Naive thymus-derived CD4-positive, alpha-beta T cell (primary cell): ENCODE results near the gene NTRK3. TPM values are rescaled to one million over a fixed set of nuclear protein-coding genes. Genes with fewer than 3 reads are reported as not detected.

ENCODE experiments used
- ATAC-seq: fragments of 150-1000 bp; cut with Tn5 transposase; 2 replicates; pipeline ENCODE4 v1.10.0; 2021; ENCODE audit warnings: mild to moderate bottlenecking, moderate library complexity
- CTCF ChIA-PET: fragments of 350-600 bp; sonication (Branson Sonifier 250); formaldehyde crosslinking; loops from one replicate; lab custom pipeline; 2021; ENCODE audit warnings: antibody characterized with exemption; lab: Charles Lee
- POLR2A ChIA-PET: fragments of 350-600 bp; sonication (Branson Sonifier 250); formaldehyde crosslinking; loops from one replicate; lab custom pipeline; 2021; ENCODE audit warnings: antibody characterized with exemption, inconsistent platforms; lab: Charles Lee
- DNase-seq, 9 donors: peaks; one replicate each; pipeline versions ENCODE4 v3.0.0 to v3.0.0-alpha.2; 2020 to 2022; ENCODE audit warnings: mixed read lengths in 1 of 9
- H3K27ac ChIP-seq: one replicate; pipeline ENCODE4 v1.7.0; 2013; ENCODE audit warnings: mild to moderate bottlenecking, low read depth, low read length, moderate library complexity
- H3K27me3 ChIP-seq, 2 donors: one replicate each; pipeline ENCODE4 v1.7.0; 2013; ENCODE audit warnings: low read length in 2 of 2, mild to moderate bottlenecking in 2 of 2, moderate library complexity in 2 of 2; ENCODE audit not compliant: control insufficient read depth in 2 of 2, insufficient read depth in 2 of 2
- H3K36me3 ChIP-seq, 3 experiments: 1 replicate in 2 of 3; 2 replicates in 1 of 3; pipeline ENCODE4 v1.7.0; 2013; ENCODE audit warnings: low read length in 3 of 3, mild to moderate bottlenecking in 3 of 3, moderate library complexity in 1 of 3; ENCODE audit not compliant: insufficient read depth in 3 of 3, control insufficient read depth in 2 of 3
- H3K4me1 ChIP-seq, 2 donors: one replicate each; pipeline ENCODE4 v1.7.0; 2013; ENCODE audit warnings: low read length in 2 of 2, mild to moderate bottlenecking in 2 of 2, moderate library complexity in 1 of 2; ENCODE audit not compliant: control insufficient read depth in 2 of 2, insufficient read depth in 2 of 2
- H3K4me3 ChIP-seq: 2 replicates; pipeline ENCODE4 v1.7.0; 2013; ENCODE audit warnings: mild to moderate bottlenecking, low read length
- H3K9me3 ChIP-seq, 3 experiments: 1 replicate in 2 of 3; 2 replicates in 1 of 3; pipeline ENCODE4 v1.7.0; 2013; ENCODE audit warnings: low read length in 3 of 3; ENCODE audit not compliant: control insufficient read depth in 2 of 3
- H3K27ac Mint-ChIP-seq, 9 donors: one replicate each; pipeline ENCODE4 v1.8.0; 2020 to 2022; ENCODE audit warnings: mixed read lengths in 9 of 9, mild to moderate bottlenecking in 8 of 9, moderate library complexity in 5 of 9, inconsistent platforms in 2 of 9
- H3K27me3 Mint-ChIP-seq, 5 donors: one replicate each; pipeline ENCODE4 v1.8.0; 2021 to 2022; ENCODE audit warnings: mixed read lengths in 5 of 5, mild to moderate bottlenecking in 1 of 5
- H3K36me3 Mint-ChIP-seq, 5 donors: one replicate each; pipeline ENCODE4 v1.8.0; 2020 to 2022; ENCODE audit warnings: mixed read lengths in 5 of 5, mild to moderate bottlenecking in 3 of 5, inconsistent platforms in 1 of 5
- H3K4me1 Mint-ChIP-seq, 7 donors: one replicate each; pipeline ENCODE4 v1.8.0; 2020 to 2022; ENCODE audit warnings: mixed read lengths in 7 of 7, mild to moderate bottlenecking in 3 of 7, inconsistent platforms in 1 of 7
- H3K4me3 Mint-ChIP-seq, 10 donors: one replicate each; pipeline ENCODE4 v1.8.0; 2020 to 2022; ENCODE audit warnings: mild to moderate bottlenecking in 10 of 10, mixed read lengths in 10 of 10, moderate library complexity in 6 of 10, inconsistent platforms in 2 of 10
- H3K9me3 Mint-ChIP-seq, 11 donors: one replicate each; pipeline ENCODE4 v1.8.0; 2020 to 2022; ENCODE audit warnings: mixed read lengths in 11 of 11, mild to moderate bottlenecking in 4 of 11, inconsistent platforms in 1 of 11, moderate library complexity in 1 of 11
- intact Hi-C, 2 donors: fragments of 100-400 bp; cut with micrococcal nuclease; formaldehyde crosslinking; loops; one replicate each; pipeline ENCODE4 v1.15.1; 2023
- polyA plus RNA-seq, 2 donors: library from polyadenylated mRNA; unstranded; fragments of 300-500 nt; fragmentation: Illumina TruSeq; gene quantifications; one replicate each; pipeline ENCODE4 v1.2.3, GENCODE V29; 2021
- total RNA-seq, 6 experiments: library from RNA in 5 of 6; stranded (reverse) in 5 of 6; gene quantifications; 1 replicate in 5 of 6; 2 replicates in 1 of 6; pipeline ENCODE4 v1.2.3 and lab custom pipeline; 2021 to 2026

NTRK3 gene
- total and polyA plus RNA-seq, 7 experiments from 2014 or later = 0.05 to 0.78 TPM; not detected in 5

GRCh38 chr15:87941606-87942005 is 314.9 kb downstream of the NTRK3 start:
- ChIA-PET POLR2A (no interaction called here), CTCF (no interaction called here)
- Mint-ChIP-seq H3K27ac (no peak overlapping the region), H3K4me1 (peaks cover 0 to 9% (median 4%) of the 10 kb centered on the region in 7 donors), H3K27me3 (peaks cover 3 to 15% (median 6%) of the 10 kb centered on the region in 5 donors), H3K9me3 (peaks cover 0 to 4% (median 0%) of the 10 kb centered on the region in 11 donors), H3K4me3 (no peak overlapping the region), H3K36me3 (no peaks in the 10 kb centered on the region)
- DNase-seq (no peak), ATAC-seq (no peak)
- Histone ChIP-seq H3K4me3 (no peak overlapping the region), H3K27ac (no peak overlapping the region), H3K9me3 (no peaks in the 10 kb centered on the region), H3K27me3 (no peaks in the 10 kb centered on the region), H3K4me1 (peaks cover 0 to 5% of the 10 kb centered on the region in 2 donors), H3K36me3 (no peaks in the 10 kb centered on the region)
- intact Hi-C loops = no loop called here

- peaks cover 3 to 15% (median 8%) of the 10 kb centered on the region in 5 donors for H3K27me3 Mint-ChIP-seq
- ATAC-seq (no peak), DNase-seq (no peak)
- Histone ChIP-seq H3K4me3 (no peak overlapping the region), H3K27me3 (no peaks in the 10 kb centered on the region), H3K9me3 (no peaks in the 10 kb centered on the region), H3K27ac (no peak overlapping the region), H3K4me1 (peaks cover 0 to 5% of the 10 kb centered on the region in 2 donors), H3K36me3 (no peaks in the 10 kb centered on the region)
- no peaks in the 10 kb centered on the region for H3K36me3 Mint-ChIP-seq
- ChIA-PET CTCF (no interaction called here), POLR2A (no interaction called here)
- intact Hi-C loops = no loop called here
- peaks cover 0 to 9% (median 4%) of the 10 kb centered on the region in 7 donors for H3K4me1 Mint-ChIP-seq
- no peak overlapping the region for H3K27ac Mint-ChIP-seq
- H3K4me3 Mint-ChIP-seq = no peak overlapping the region
- peaks cover 0 to 4% (median 0%) of the 10 kb centered on the region in 11 donors for H3K9me3 Mint-ChIP-seq
Measured at GRCh38 chr15:87940768-87941167, 315.8 kb downstream of the NTRK3 start.

- Mint-ChIP-seq H3K36me3 (no peaks in the 10 kb centered on the region), H3K27ac (no peak overlapping the region), H3K9me3 (peaks cover 0 to 4% (median 0%) of the 10 kb centered on the region in 11 donors), H3K27me3 (peaks cover 3 to 15% (median 9%) of the 10 kb centered on the region in 5 donors), H3K4me1 (peaks cover 0 to 9% (median 4%) of the 10 kb centered on the region in 7 donors), H3K4me3 (peak overlapping the region in 1 of 10 donors; percentile 35)
- intact Hi-C loops = no loop called here
- CTCF ChIA-PET = no interaction called here
- POLR2A ChIA-PET = no interaction called here
- DNase-seq (no peak), ATAC-seq (no peak)
- peaks cover 0 to 5% of the 10 kb centered on the region in 2 donors for H3K4me1 ChIP-seq
- H3K27ac ChIP-seq = no peak overlapping the region
- no peaks in the 10 kb centered on the region for H3K9me3 ChIP-seq
- no peak overlapping the region for H3K4me3 ChIP-seq
- H3K36me3 ChIP-seq = no peaks in the 10 kb centered on the region
- H3K27me3 ChIP-seq = no peaks in the 10 kb centered on the region
Measured at GRCh38 chr15:87939848-87940457, 316.6 kb downstream of the NTRK3 start.

GRCh38 chr15:87938031-87938430 is 318.5 kb downstream of the NTRK3 start:
- no peaks in the 10 kb centered on the region for H3K36me3 ChIP-seq
- Mint-ChIP-seq H3K4me3 (no peak overlapping the region), H3K27me3 (peaks cover 3 to 15% (median 10%) of the 10 kb centered on the region in 5 donors), H3K9me3 (peaks cover 0 to 4% (median 0%) of the 10 kb centered on the region in 11 donors), H3K4me1 (peaks cover 0 to 9% (median 4%) of the 10 kb centered on the region in 7 donors), H3K27ac (peak overlapping the region in 1 of 9 donors; percentile 1), H3K36me3 (no peaks in the 10 kb centered on the region)
- ChIA-PET POLR2A (no interaction called here), CTCF (no interaction called here)
- intact Hi-C loops = no loop called here
- H3K27ac ChIP-seq = no peak overlapping the region
- ATAC-seq = no peak
- peaks cover 0 to 5% of the 10 kb centered on the region in 2 donors for H3K4me1 ChIP-seq
- H3K4me3 ChIP-seq = no peak overlapping the region
- H3K9me3 ChIP-seq = no peaks in the 10 kb centered on the region
- no peak for DNase-seq
- H3K27me3 ChIP-seq = no peaks in the 10 kb centered on the region

GRCh38 chr15:87935583-87935982 is 321.0 kb downstream of the NTRK3 start:
- Mint-ChIP-seq H3K9me3 (peaks cover 0 to 4% (median 0%) of the 10 kb centered on the region in 11 donors), H3K36me3 (no peaks in the 10 kb centered on the region), H3K4me3 (no peak overlapping the region), H3K27ac (peak overlapping the region in 1 of 9 donors; percentile 5), H3K27me3 (peaks cover 3 to 15% (median 10%) of the 10 kb centered on the region in 5 donors), H3K4me1 (peaks cover 0 to 9% (median 4%) of the 10 kb centered on the region in 7 donors)
- Histone ChIP-seq H3K27ac (no peak overlapping the region), H3K9me3 (no peaks in the 10 kb centered on the region), H3K36me3 (no peaks in the 10 kb centered on the region), H3K27me3 (no peaks in the 10 kb centered on the region), H3K4me1 (peaks cover 0 to 5% of the 10 kb centered on the region in 2 donors), H3K4me3 (no peak overlapping the region)
- ChIA-PET CTCF (no interaction called here), POLR2A (no interaction called here)
- no peak for ATAC-seq
- no peak for DNase-seq
- intact Hi-C loops = no loop called here

- ChIA-PET CTCF (no interaction called here), POLR2A (no interaction called here)
- intact Hi-C loops = no loop called here
- H3K4me3 Mint-ChIP-seq = no peak overlapping the region
- Histone ChIP-seq H3K27ac (no peak overlapping the region), H3K36me3 (no peaks in the 10 kb centered on the region), H3K27me3 (no peaks in the 10 kb centered on the region), H3K4me1 (no peaks in the 10 kb centered on the region), H3K4me3 (no peak overlapping the region), H3K9me3 (no peaks in the 10 kb centered on the region)
- H3K4me1 Mint-ChIP-seq = no peaks in the 10 kb centered on the region
- no peak overlapping the region for H3K27ac Mint-ChIP-seq
- H3K9me3 Mint-ChIP-seq = peaks cover 0 to 5% (median 0%) of the 10 kb centered on the region in 11 donors
- DNase-seq = no peak
- no peaks in the 10 kb centered on the region for H3K36me3 Mint-ChIP-seq
- peaks cover 0 to 7% (median 5%) of the 10 kb centered on the region in 5 donors for H3K27me3 Mint-ChIP-seq
- no peak for ATAC-seq
Measured at GRCh38 chr15:87931584-87931983, 325.0 kb downstream of the NTRK3 start.

- no peak overlapping the region for H3K27ac Mint-ChIP-seq
- no peak overlapping the region for H3K27ac ChIP-seq
- CTCF ChIA-PET = no interaction called here
- intact Hi-C loops = no loop called here
- no peak overlapping the region for H3K4me3 ChIP-seq
- POLR2A ChIA-PET = no interaction called here
- peaks cover 0 to 6% (median 5%) of the 10 kb centered on the region in 5 donors for H3K27me3 Mint-ChIP-seq
- H3K4me1 Mint-ChIP-seq = no peaks in the 10 kb centered on the region
- no peak for ATAC-seq
- H3K27me3 ChIP-seq = no peaks in the 10 kb centered on the region
- H3K36me3 ChIP-seq = no peaks in the 10 kb centered on the region
- no peaks in the 10 kb centered on the region for H3K9me3 ChIP-seq
- no peaks in the 10 kb centered on the region for H3K36me3 Mint-ChIP-seq
- no peak overlapping the region for H3K4me3 Mint-ChIP-seq
- peaks cover 0 to 5% (median 0%) of the 10 kb centered on the region in 11 donors for H3K9me3 Mint-ChIP-seq
- DNase-seq = no peak
- H3K4me1 ChIP-seq = no peaks in the 10 kb centered on the region
Measured at GRCh38 chr15:87930457-87930856, 326.1 kb downstream of the NTRK3 start.
